ENCODE results near the gene PRKAR1B. TPM values are rescaled to one million over a fixed set of nuclear protein-coding genes. Genes with fewer than 3 reads are reported as not detected.
"Not testable (repeated sequence)": the region's sequence is repeated elsewhere in the genome, so short reads cannot be mapped to it uniquely, and the experiment has no call there.

PRKAR1B gene
- total RNA-seq, 1 experiment from 2014 or later: 20.4 TPM

DNA sequence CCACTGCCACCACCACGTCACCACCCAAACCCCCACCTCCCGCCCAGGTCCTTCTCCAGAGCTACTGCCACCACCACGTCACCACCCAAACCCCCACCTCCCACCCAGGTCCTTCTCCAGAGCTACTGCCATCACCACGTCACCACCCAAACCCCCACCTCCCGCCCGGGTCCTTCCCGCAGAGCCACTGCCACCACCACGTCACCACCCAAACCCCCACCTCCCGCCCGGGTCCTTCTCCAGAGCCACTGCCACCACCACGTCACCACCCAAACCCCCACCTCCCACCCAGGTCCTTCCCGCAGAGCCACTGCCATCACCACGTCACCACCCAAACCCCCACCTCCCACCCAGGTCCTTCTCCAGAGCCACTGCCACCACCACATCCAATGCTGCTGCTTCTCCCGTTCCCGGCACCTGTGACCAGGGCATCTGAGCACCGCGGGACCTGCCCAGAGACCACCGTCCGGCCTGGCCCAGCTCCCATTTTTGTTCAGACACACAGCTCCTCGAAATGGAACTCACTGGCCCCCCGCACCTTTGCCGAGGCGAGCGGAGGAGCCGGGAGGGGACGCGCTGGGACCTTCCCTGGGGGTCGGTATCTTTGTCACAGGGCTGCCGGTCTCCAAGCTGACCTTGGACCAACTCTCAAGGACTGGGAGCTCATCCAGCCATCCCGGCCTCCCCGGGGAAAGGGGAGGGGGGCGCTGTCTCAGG lies 174.8 kb downstream of the PRKAR1B start:
- not testable (repeated sequence) for H3K36me3 ChIP-seq, H3K27me3 ChIP-seq, H3K9me3 ChIP-seq, DNase-seq, H3K4me3 ChIP-seq

DNA sequence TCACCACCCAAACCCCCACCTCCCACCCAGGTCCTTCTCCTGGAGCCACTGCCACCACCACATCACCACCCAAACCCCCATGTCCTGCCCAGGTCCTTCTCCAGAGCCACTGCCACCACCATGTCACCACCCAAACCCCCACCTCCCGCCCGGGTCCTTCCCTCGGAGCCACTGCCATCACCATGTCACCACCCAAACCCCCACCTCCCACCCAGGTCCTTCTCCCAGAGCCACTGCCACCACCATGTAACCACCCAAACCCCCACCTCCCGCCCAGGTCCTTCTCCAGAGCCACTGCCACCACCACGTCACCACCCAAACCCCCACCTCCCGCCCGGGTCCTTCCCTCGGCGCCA lies 175.5 kb downstream of the PRKAR1B start:
- H3K36me3 ChIP-seq, H3K27me3 ChIP-seq, H3K9me3 ChIP-seq, DNase-seq, H3K4me3 ChIP-seq: not testable (repeated sequence)

DNA sequence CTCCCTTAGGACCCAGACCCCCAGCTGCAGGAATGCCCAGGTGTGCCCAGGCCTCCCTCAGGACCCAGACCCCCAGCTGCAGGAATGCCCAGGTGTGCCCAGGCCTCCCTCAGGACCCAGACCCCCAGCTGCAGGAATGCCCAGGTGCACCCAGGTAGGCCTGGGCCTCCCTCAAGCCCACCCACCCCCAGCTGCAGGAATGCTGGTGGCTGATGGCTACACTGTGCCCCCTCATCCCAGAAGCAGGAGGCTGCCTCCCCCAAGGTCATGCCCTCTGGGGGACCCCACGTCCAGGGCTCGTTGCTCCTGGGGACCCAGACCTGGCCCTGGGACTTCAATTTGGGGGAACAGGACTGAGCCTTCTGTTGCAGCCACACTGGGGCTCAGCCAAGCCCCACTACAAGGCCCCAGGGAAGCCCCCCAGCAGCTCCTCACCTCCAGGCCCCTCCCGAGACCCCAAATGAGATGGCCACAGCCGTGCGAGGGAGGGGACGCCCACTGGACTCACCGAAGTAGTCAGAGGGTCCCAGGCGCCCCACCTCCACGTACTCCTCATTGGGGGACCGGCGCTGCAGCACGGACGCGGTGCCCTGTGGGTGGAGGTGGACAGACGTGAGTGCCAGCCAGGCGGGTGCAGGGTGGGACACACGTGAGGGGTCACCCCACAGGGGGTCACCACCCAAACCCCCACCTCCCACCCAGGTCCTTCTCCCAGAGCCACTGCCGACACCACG lies 176.0 kb downstream of the PRKAR1B start:
- Histone ChIP-seq H3K9me3 (no peaks in the 10 kb centered on the region), H3K27me3 (no peaks in the 10 kb centered on the region), H3K36me3 (no peaks in the 10 kb centered on the region), H3K4me3 (no peak overlapping the region)
- no peak for DNase-seq

DNA sequence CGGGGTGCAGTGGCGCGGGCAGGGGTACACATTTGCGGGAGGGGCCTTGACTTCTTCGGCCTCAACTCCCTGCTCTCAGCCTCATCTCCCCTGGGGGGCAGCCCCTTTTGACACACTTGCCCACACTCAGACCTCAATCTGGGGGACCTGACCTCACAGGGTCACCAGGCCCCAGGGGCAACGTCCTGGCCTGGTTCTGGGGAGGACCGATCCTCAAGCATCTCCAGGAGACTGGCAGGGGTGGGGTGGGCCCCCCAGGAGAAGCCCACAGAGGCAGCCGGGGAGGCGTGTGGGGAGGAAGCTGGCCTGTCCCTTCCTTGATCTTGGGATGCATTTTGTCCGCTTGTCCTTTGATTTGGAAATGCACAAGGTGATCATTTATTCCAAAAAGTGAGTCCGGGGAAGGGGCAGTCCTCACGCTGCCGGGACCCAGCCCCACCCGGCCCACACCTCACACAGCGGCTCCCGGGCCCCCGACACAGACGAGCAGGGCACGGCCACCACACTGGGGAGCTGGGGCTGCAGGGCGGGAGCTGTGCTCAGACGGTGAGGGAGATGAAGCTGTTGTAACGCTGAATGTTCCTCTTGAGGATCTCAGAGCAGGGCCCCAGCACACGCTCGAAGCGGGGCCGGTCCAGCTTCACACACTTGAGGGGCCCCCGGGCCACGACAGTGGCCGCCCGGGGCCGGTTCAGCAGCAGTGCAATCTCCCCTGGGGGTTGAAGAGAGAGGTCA lies 177.0 kb downstream of the PRKAR1B start:
- Histone ChIP-seq H3K9me3 (no peaks in the 10 kb centered on the region), H3K4me3 (no peak overlapping the region), H3K27me3 (no peaks in the 10 kb centered on the region), H3K36me3 (no peaks in the 10 kb centered on the region)
- no peak for DNase-seq

DNA sequence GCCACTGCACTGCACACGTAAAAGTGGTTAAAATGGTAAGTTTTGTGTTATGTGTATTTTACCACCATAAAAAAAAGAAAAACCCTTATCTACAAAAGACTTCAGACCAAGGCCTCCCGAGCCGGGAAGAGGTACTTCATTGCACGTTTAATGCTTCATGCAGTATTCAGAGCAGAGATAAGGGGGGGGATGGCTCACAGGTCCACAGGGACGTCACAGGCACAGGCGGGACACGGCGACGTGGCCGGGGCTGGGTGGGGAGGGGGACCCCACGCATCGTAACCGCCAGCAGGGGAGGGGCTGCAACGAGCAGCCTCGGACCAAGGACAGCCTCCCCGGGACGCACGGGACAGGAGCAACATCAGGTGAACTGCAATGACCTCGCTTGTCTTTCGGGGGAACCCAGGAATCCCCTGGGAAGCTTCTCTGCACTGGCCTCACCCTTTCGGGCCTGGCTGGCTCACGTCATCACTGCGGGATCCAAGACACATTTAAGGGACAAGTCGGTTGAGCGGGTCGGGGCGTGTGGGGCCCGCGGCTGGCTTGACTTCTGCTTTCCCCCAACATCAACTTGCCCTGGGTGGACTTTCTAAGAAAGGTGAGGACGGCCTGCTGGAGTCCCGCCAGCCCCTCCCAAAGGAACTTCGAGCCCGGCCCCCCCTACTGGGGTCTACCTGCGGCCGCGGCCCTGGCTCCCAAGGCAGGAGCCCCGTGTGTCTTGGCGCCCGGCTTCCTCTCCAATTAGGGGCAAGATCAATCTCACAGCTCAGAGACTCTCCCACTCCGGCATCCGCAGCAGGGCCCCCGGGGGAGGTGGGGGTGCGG lies 177.8 kb downstream of the PRKAR1B start:
- no peak overlapping the region for H3K4me3 ChIP-seq
- DNase-seq: no peak
- no peaks in the 10 kb centered on the region for H3K9me3 ChIP-seq
- H3K36me3 ChIP-seq: no peaks in the 10 kb centered on the region
- H3K27me3 ChIP-seq: no peaks in the 10 kb centered on the region

DNA sequence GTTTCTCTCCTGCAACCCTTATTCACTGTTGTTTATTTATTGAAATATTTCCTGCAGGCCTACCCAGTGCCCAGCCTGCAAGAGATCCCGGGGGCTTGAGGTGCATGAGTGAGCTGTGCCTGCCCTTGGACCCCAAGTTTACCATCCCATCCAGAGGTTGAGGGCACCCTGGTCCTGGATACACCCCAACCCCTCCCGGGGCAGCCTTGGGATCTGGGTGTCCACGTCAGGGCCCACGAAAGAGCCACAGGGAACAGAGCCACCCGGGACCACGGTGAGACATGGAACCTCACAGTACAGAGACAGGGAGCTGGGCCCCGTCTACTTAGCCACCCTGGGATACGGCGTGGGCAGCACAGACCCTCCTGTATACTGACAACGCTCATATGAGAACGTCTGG lies 178.7 kb downstream of the PRKAR1B start:
- no peaks in the 10 kb centered on the region for H3K27me3 ChIP-seq

DNA sequence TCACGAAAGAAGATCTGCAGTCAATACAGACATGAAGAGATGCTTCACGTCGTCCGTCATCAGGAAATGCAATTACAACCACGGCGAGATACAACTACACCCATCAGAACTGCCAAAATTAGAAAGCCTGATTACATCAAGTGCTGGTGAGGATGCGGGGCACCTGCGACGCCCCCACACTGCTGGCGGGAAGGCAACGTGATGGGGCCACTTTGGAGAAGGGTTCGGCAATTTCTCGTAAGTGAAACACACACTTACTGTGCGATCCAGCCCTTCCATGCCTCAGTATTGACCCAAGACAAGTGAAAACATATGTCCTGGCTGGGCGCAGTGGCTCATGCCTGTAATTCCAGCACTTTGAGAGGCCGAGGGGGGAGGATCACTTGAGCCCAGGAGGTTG lies 181.6 kb downstream of the PRKAR1B start:
- Histone ChIP-seq H3K4me3 (no peak overlapping the region), H3K36me3 (no peaks in the 10 kb centered on the region), H3K9me3 (no peaks in the 10 kb centered on the region), H3K27me3 (no peaks in the 10 kb centered on the region)
- DNase-seq: no peak

More for the DNA sequence above, 178.7 kb downstream of the PRKAR1B start:
- H3K36me3 ChIP-seq: no peaks in the 10 kb centered on the region
- H3K4me3 ChIP-seq: no peak overlapping the region
- no peaks in the 10 kb centered on the region for H3K9me3 ChIP-seq
- no peak for DNase-seq

DNA sequence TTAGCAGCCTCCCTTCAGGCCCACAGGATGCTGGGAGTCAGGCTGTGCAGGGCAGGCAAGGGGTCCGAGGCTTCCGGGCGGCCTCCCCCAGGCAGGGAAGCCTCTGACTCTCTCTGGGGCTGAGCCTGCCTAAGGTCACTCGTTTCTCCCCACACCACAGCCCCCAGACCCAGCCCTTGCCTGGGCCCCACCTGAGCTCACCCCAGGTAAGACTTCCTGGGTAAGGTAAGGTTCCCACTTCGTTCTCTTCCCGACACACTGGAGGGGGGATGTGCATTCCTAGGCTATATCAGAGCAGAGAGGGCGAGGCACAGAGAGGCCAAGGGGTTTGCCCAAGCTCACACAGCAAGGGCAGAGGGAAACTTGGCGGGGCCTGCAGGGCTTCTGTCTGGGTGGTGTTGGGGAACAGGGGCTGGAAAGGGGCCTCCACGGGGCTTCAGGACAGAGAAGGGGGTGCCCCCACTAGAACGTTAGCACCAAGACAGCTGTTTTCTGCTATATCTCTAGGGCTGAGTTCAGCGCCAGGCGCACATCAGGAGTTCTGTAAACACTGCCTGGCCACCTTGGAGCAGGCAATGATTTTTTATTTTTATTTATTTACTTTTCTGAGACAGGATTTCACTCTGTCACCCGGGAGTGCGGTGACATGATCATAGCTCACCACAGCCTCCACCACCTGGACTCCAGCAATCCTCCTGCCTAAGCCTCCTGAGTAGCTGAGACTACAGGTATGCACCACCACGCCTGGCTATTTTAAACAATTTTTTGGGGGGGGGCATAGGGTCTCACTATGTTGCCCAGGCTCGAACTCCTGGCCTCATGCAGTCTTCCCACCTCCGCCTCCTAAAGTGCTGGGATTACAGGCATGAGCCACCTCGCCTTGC lies 182.5 kb downstream of the PRKAR1B start:
- DNase-seq: no peak
- H3K27me3 ChIP-seq: no peaks in the 10 kb centered on the region
- no peaks in the 10 kb centered on the region for H3K36me3 ChIP-seq
- no peak overlapping the region for H3K4me3 ChIP-seq
- H3K9me3 ChIP-seq: no peaks in the 10 kb centered on the region

DNA sequence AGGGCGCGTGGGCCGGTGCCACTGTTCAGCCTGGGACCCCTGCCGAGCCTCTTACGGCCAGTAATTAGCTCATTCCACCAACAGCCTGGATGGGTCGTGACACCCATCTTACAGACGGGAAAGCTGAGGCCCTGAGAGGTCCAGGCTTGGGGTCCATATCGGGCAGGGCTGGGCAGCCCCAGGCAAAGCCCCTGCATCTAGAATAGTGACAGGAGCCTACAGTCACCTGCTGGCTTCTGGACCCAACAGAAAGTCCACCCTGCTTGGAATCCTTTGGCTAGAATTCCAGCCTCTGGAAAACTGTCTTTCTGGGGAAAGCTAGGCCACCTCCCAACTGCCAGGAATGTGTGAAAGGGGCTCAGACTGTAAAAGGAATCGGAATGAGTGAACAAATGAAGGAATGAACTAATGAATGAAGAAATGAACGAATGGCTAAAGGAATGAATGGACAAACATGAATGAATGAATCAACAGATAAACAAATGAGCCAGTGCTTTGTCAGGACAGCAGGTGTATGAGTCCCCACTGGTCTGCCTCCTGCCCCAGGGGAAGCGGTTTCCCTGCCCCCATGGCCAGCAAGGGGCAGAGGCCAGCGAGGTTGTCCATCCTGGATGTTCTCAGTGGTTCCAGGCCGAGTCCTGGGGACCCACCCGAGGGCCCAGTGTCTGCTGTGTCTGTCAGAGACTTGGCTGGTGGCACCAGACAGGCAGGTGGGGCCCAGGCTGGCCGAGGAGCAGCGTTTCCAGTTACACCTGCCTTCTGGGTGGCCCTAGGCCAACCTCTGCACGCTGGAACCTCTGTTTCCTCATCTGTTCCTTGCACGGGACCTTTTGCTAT lies 183.4 kb downstream of the PRKAR1B start:
- H3K36me3 ChIP-seq: no peaks in the 10 kb centered on the region
- no peaks in the 10 kb centered on the region for H3K9me3 ChIP-seq
- H3K4me3 ChIP-seq: no peak overlapping the region
- H3K27me3 ChIP-seq: no peaks in the 10 kb centered on the region
- no peak for DNase-seq

DNA sequence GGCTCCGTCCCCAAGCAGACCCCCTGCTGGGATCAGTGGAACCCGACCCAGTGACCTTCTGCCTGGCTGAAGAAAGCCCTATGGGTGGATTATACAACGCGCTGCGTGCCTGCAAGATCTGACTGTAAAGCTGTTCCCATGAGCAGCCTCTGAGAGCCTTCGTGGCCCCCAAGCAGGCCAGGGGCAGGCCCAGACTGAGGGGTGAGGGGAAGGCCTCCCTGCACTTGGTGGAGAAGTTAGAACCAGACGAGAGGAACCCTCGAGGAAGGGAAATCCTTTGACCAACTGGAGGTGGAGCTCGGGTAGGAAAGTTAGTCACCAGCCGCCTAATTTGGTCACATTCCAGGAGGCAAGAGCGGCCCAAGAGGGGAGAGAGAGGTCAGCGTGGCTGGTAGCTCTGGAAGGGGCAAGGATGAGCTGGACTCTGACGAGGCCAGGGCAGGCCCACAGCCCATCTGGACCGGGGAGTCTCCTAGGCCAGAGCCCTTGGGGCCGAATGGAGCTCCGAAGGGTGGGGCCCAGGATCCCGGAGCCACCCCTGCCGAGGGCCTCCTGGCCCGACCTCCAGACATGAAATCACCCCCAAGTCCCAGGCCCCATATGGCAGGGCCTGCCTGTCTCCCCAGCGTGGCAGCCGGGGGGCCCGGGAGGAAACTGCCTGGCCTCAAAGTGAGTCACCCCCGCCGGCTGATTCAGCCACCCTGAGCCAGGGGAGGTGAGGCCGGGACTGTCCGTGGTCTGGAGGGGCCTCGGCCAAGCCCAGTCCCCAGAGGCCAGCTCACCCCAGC lies 184.2 kb downstream of the PRKAR1B start:
- Histone ChIP-seq H3K27me3 (no peaks in the 10 kb centered on the region), H3K9me3 (no peaks in the 10 kb centered on the region), H3K36me3 (no peaks in the 10 kb centered on the region), H3K4me3 (no peak overlapping the region)
- peak; percentile 96 for DNase-seq

DNA sequence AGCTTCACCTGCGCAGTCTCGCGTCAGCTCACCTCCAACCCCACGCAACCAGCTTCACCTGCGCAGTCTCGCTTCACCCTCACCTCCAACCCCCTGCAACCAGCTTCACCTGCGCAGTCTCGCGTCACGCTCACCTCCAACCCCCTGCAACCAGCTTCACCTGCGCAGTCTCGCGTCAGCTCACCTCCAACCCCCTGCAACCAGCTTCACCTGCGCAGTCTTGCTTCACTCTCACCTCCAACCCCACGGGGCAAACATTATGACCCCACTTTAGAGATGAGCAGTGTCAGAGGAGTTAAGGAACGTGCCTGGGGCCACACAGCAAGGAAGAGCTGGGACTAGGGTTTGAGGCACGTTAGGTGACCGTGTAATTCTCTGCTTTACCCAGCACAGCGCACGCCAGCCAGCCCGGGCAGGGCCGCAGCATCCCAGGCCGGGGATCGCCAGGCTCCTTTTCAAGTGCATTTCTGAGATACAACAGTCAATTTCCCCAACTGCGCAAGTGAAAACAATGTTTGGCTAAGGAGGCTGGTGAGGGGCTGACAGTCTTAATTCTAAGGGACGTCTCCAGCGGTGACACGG lies 184.9 kb downstream of the PRKAR1B start:
- DNase-seq: no peak
- H3K27me3 ChIP-seq: no peaks in the 10 kb centered on the region
- H3K36me3 ChIP-seq: no peaks in the 10 kb centered on the region
- no peak overlapping the region for H3K4me3 ChIP-seq
- H3K9me3 ChIP-seq: no peaks in the 10 kb centered on the region

DNA sequence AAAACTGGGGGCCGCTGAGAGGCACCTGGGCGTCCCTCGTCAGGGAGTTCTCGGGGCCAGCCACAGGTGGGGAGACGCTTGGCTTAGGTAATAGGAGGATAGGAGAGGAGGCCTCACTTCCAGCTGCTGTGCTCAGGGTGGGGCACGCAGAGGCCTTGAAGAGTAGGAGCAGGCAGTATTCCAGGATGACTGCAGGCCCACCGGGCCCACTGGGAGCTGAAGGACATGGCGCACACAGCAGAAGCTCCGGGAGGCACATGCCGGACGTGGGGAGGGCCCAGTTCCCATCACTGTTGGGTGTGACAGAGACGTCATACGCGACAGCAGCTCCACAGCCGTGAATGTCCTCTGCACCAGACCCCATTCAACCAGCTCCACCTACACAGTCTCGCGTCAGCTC lies 185.4 kb downstream of the PRKAR1B start:
- H3K4me3 ChIP-seq: no peak overlapping the region
- H3K27me3 ChIP-seq: no peaks in the 10 kb centered on the region
- DNase-seq: no peak
- H3K36me3 ChIP-seq: no peaks in the 10 kb centered on the region
- no peaks in the 10 kb centered on the region for H3K9me3 ChIP-seq

DNA sequence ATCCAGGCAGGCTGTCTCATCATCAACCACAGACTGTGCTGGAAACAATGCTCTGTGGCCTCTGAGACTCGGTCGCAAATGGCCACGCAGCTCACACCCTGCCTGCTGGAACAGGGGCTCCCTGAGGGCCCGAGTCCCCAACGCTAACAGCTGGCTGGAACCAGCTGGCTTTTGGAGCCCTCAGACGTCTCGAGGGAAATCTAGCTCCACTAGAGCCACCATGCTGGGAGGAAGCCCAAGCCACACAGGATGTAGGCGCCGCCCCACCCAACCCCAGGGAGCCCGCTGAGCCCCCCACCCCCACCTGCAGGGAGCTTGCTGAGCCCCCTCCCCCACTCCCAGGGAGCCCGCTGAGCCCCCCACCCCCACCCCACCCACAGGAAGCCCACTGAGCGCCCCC lies 186.1 kb downstream of the PRKAR1B start:
- Histone ChIP-seq H3K4me3 (no peak overlapping the region), H3K9me3 (no peaks in the 10 kb centered on the region), H3K36me3 (no peaks in the 10 kb centered on the region), H3K27me3 (no peaks in the 10 kb centered on the region)
- DNase-seq: no peak

DNA sequence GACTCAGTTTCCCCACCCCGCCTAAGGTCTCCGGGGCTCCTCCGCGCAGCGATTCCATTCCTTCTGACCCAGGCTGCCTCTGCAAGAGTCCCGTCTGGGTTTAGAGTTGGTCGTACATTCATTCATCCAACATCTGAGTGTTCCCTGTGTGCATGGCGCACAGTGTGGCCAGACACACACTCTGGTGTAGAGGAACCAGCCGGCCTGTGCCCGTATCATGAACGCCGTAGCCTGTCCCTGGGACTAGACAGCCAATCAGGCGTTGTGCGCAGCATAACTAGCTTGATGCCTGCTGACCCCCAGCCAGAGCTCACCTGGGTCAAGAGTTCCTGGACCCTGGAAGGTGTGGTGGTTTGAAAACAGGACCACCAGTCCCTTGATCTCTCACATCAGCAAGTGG lies 186.5 kb downstream of the PRKAR1B start:
- Histone ChIP-seq H3K9me3 (no peaks in the 10 kb centered on the region), H3K27me3 (no peaks in the 10 kb centered on the region), H3K4me3 (no peak overlapping the region), H3K36me3 (no peaks in the 10 kb centered on the region)
- no peak for DNase-seq

All from MG63 (cell line).